ENCODE data around the gene ADORA2B.

The ADORA2B gene

DNA sequence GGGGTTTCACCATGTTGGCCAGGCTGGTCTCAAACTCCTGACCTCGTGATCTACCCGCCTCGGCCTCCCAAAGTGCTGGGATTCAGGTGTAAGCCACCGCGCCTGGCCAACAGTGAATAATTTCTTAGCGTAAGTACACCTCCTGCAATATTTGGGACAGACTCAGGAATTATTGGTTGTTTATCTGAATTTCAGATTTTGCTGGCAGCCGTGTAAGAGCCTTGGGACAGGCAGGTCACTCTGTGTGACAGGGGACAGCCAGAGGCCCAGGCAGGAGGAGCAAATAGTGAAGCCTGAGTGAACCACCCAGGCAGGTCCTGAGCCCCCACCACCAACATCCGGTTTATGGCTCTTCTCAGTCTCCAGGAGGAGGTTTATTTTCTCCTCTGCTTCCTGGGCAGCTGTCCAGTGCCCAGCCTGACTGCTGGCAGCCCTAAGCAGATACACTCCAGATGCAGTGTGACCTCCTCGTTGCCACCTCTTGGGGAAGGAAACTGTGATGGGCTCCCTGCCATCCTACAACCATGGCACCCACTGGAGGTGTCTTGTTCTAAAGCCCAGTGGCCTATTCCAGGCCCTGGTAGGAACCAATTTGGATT lies 26.2 kb upstream of the ADORA2B start (continued):
- TF ChIP-seq, protein P1, sequence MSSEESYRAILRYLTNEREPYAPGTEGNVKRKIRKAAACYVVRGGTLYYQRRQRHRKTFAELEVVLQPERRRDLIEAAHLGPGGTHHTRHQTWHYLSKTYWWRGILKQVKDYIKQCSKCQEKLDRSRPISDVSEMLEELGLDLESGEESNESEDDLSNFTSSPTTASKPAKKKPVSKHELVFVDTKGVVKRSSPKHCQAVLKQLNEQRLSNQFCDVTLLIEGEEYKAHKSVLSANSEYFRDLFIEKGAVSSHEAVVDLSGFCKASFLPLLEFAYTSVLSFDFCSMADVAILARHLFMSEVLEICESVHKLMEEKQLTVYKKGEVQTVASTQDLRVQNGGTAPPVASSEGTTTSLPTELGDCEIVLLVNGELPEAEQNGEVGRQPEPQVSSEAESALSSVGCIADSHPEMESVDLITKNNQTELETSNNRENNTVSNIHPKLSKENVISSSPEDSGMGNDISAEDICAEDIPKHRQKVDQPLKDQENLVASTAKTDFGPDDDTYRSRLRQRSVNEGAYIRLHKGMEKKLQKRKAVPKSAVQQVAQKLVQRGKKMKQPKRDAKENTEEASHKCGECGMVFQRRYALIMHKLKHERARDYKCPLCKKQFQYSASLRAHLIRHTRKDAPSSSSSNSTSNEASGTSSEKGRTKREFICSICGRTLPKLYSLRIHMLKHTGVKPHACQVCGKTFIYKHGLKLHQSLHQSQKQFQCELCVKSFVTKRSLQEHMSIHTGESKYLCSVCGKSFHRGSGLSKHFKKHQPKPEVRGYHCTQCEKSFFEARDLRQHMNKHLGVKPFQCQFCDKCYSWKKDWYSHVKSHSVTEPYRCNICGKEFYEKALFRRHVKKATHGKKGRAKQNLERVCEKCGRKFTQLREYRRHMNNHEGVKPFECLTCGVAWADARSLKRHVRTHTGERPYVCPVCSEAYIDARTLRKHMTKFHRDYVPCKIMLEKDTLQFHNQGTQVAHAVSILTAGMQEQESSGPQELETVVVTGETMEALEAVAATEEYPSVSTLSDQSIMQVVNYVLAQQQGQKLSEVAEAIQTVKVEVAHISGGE (tag by site-specific recombination; conservative IDR thresholded peaks at IDR 0.05; ENCODE audit: low read depth): no peak
- TF ChIP-seq OSR2 (tag by site-specific recombination; IDR thresholded peaks at IDR 0.05) (no peak), IKZF3 (tag by site-specific recombination; IDR thresholded peaks at IDR 0.05) (no peak), SALL2 (tag by site-specific recombination; IDR thresholded peaks at IDR 0.05; ENCODE audit: borderline replicate concordance) (no peak), ZNF529 (tag by site-specific recombination; IDR thresholded peaks at IDR 0.05; ENCODE audit: insufficient replicate concordance) (no peak)

DNA sequence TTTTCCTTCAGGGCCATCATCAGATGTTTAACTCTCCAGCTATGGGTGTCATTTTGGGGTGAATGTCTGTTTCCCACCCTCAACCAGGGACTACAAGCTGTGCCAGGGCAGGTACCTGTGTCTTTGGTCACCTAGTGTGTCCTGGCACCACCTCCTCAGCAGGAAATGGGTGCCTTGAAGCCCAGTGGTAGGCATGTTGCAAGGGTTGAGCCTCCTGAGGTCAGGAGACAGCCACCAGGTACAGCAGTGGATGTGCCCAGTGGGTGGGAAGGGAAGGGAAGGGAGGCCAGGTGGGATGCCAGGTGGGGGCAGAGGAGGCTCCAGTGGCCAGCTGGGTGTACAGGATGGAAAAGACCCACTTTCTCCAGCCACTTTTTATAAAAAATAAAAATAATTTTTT lies 25.5 kb upstream of the ADORA2B start:
- Histone ChIP-seq H3K4me1 (ENCODE audit: control insufficient read depth, insufficient read depth, low read length) (no peaks in the 10 kb centered on the region), H3K36me3 (ENCODE audit: control insufficient read depth in 2 of 2, insufficient read depth in 1 of 2, low read length in 2 of 2) (no peaks in the 10 kb centered on the region), H3K4me3 (ENCODE audit: low read depth, low read length) (no peak overlapping the region), H3K9me3 (ENCODE audit: control insufficient read depth, insufficient read depth, low read depth, low read length) (no peaks in the 10 kb centered on the region), H3K27ac (ENCODE audit: extremely low read depth, low read depth, low read length) (no peak overlapping the region)
- ChIA-PET POLR2A (interaction anchor here (0.6 kb wide), 1 partner anchor 119 kb away, joined by 7 read pairs; no protein-coding TSS in a partner anchor), CTCF (no interaction called here)
- TF ChIP-seq ZNF510 (tag by site-specific recombination; IDR thresholded peaks at IDR 0.05; ENCODE audit: insufficient replicate concordance) (no peak), ZIC2 (tag by site-specific recombination; IDR thresholded peaks at IDR 0.05) (0 out of 2 replicates have a peak, but pooled peaks have one; percentile 11)

DNA sequence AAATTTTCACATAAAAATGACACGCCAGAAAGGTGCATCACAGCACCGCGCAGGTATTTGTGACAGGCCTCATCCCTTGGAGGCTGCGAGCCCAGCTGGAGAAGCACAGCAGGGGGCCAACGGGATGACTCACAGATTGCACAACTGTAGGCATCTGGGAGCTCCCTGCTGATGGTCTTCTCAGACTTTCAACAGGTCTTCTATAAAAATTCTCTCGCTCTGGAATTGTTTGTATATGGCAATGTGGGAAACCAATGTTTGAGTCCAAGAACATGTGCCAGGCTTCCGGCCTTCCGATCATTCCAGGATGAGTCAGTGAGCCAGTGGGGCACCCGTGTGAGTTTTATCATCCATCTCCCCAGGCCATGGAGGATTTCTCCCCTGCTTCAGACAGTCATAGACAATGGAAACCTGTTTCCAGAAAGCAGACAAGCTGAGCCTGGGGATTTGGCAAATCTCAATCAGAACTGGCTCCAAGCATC lies 24.1 kb upstream of the ADORA2B start:
- no peak overlapping the region for H3K4me3 ChIP-seq (ENCODE audit: low read depth, low read length)
- no peaks in the 10 kb centered on the region for H3K36me3 ChIP-seq (ENCODE audit: control insufficient read depth in 2 of 2, insufficient read depth in 1 of 2, low read length in 2 of 2)
- ChIA-PET POLR2A (no interaction called here), CTCF (no interaction called here)
- no peaks in the 10 kb centered on the region for H3K4me1 ChIP-seq (ENCODE audit: control insufficient read depth, insufficient read depth, low read length)
- H3K9me3 ChIP-seq (ENCODE audit: control insufficient read depth, insufficient read depth, low read depth, low read length): no peaks in the 10 kb centered on the region
- no peak overlapping the region for H3K27ac ChIP-seq (ENCODE audit: extremely low read depth, low read depth, low read length)
- TF ChIP-seq KLF8 (tag by site-specific recombination; IDR thresholded peaks at IDR 0.05) (peak; percentile 58; the same call in 1 of the 2 replicates), ZBTB17 (tag by site-specific recombination; IDR thresholded peaks at IDR 0.05) (peak; percentile 46; the same call in 1 of the 2 replicates), GLIS1 (tag by site-specific recombination; IDR thresholded peaks at IDR 0.05) (peak; percentile 92), SALL2 (tag by site-specific recombination; IDR thresholded peaks at IDR 0.05; ENCODE audit: borderline replicate concordance) (no peak), OSR2 (tag by site-specific recombination; IDR thresholded peaks at IDR 0.05) (peak; percentile 33; the same call in 1 of the 2 replicates), SP7 (tag by site-specific recombination; IDR thresholded peaks at IDR 0.05) (peak; percentile 65), ZNF416 (tag by site-specific recombination; IDR thresholded peaks at IDR 0.05) (peak; percentile 70; the same call in 1 of the 2 replicates), ZNF629 (tag by site-specific recombination; IDR thresholded peaks at IDR 0.05) (peak; percentile 52), ZNF394 (tag by site-specific recombination; IDR thresholded peaks at IDR 0.05; ENCODE audit: borderline replicate concordance) (peak; percentile 45; the same call in 1 of the 2 replicates), ZBTB20 (tag by site-specific recombination; IDR thresholded peaks at IDR 0.05) (no peak), ZNF37A (tag by site-specific recombination; IDR thresholded peaks at IDR 0.05) (no peak), ZNF677 (tag by site-specific recombination; IDR thresholded peaks at IDR 0.05) (0 out of 2 replicates have a peak, but pooled peaks have one; percentile 32), ZNF146 (tag by site-specific recombination; IDR thresholded peaks at IDR 0.05) (no peak)
- TF ChIP-seq, protein P2, sequence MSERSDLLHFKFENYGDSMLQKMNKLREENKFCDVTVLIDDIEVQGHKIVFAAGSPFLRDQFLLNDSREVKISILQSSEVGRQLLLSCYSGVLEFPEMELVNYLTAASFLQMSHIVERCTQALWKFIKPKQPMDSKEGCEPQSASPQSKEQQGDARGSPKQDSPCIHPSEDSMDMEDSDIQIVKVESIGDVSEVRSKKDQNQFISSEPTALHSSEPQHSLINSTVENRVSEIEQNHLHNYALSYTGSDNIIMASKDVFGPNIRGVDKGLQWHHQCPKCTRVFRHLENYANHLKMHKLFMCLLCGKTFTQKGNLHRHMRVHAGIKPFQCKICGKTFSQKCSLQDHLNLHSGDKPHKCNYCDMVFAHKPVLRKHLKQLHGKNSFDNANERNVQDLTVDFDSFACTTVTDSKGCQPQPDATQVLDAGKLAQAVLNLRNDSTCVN (tag by site-specific recombination; optimal IDR thresholded peaks at IDR 0.05): no peak
- TF ChIP-seq, protein P3, sequence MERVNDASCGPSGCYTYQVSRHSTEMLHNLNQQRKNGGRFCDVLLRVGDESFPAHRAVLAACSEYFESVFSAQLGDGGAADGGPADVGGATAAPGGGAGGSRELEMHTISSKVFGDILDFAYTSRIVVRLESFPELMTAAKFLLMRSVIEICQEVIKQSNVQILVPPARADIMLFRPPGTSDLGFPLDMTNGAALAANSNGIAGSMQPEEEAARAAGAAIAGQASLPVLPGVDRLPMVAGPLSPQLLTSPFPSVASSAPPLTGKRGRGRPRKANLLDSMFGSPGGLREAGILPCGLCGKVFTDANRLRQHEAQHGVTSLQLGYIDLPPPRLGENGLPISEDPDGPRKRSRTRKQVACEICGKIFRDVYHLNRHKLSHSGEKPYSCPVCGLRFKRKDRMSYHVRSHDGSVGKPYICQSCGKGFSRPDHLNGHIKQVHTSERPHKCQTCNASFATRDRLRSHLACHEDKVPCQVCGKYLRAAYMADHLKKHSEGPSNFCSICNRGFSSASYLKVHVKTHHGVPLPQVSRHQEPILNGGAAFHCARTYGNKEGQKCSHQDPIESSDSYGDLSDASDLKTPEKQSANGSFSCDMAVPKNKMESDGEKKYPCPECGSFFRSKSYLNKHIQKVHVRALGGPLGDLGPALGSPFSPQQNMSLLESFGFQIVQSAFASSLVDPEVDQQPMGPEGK (tag by site-specific recombination; IDR thresholded peaks at IDR 0.05): 0 out of 2 replicates have a peak, but pooled peaks have one; percentile 34
- TF ChIP-seq, protein P4, sequence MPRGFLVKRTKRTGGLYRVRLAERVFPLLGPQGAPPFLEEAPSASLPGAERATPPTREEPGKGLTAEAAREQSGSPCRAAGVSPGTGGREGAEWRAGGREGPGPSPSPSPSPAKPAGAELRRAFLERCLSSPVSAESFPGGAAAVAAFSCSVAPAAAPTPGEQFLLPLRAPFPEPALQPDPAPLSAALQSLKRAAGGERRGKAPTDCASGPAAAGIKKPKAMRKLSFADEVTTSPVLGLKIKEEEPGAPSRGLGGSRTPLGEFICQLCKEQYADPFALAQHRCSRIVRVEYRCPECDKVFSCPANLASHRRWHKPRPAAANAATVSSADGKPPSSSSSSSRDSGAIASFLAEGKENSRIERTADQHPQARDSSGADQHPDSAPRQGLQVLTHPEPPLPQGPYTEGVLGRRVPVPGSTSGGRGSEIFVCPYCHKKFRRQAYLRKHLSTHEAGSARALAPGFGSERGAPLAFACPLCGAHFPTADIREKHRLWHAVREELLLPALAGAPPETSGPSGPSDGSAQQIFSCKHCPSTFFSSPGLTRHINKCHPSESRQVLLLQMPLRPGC (tag by site-specific recombination; IDR thresholded peaks at IDR 0.05): peak; percentile 68
- TF ChIP-seq, protein P5, sequence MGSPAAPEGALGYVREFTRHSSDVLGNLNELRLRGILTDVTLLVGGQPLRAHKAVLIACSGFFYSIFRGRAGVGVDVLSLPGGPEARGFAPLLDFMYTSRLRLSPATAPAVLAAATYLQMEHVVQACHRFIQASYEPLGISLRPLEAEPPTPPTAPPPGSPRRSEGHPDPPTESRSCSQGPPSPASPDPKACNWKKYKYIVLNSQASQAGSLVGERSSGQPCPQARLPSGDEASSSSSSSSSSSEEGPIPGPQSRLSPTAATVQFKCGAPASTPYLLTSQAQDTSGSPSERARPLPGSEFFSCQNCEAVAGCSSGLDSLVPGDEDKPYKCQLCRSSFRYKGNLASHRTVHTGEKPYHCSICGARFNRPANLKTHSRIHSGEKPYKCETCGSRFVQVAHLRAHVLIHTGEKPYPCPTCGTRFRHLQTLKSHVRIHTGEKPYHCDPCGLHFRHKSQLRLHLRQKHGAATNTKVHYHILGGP (tag by site-specific recombination; IDR thresholded peaks at IDR 0.05): 0 out of 2 replicates have a peak, but pooled peaks have one; percentile 19

Data from HEK293 (cell line).